ENCODE results near the gene MOGAT2.
"Not testable (repeated sequence)": the region's sequence is repeated elsewhere in the genome, so short reads cannot be mapped to it uniquely, and the experiment has no call there.

The MOGAT2 gene

DNA sequence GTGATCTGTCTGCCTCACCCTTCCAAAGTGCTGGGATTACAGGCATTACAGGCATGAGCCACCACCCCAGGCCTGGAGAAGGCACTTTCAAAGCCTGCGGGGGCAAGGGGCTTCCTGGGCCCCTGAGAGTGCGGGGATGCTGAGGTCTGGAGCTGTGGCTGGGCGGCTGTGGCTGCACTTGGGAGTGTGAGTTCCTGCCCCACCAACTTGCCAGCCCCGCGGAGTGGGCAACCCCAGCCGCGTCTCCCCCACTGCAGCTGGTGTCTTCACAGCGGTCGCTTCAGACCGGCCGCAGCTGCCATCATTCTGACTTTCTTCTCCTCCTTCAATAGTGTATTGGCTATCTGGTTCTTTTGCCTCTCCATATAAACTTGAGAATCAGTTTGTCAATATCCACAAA is 38.1 kb upstream of the MOGAT2 start:
- DNase-seq (ENCODE audit: extremely low read depth, low read depth) = no peak
- no peak for TF ChIP-seq CTCF (IDR thresholded peaks at IDR 0.05; ENCODE audit: low read depth, low read length)

DNA sequence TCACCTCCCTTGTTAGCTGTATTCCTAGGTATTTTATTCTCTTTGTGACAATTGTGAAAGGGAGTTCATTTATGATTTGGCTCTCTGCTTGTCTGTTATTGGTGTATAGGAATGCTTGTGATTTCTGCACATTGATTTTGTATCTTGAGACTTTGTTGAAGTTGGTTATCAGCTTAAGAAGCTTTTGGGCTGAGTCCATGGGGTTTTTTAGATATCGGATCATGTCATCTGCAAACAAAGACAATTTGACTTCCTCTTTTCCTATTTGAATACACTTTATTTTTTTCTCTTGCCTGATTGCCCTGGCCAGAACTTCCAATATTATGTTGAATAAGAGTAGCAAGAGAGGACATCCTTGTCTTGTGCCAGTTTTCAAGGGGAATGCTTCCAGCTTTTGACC is 33.8 kb upstream of the MOGAT2 start:
- DNase-seq (ENCODE audit: extremely low read depth, low read depth) = not testable (repeated sequence)

DNA sequence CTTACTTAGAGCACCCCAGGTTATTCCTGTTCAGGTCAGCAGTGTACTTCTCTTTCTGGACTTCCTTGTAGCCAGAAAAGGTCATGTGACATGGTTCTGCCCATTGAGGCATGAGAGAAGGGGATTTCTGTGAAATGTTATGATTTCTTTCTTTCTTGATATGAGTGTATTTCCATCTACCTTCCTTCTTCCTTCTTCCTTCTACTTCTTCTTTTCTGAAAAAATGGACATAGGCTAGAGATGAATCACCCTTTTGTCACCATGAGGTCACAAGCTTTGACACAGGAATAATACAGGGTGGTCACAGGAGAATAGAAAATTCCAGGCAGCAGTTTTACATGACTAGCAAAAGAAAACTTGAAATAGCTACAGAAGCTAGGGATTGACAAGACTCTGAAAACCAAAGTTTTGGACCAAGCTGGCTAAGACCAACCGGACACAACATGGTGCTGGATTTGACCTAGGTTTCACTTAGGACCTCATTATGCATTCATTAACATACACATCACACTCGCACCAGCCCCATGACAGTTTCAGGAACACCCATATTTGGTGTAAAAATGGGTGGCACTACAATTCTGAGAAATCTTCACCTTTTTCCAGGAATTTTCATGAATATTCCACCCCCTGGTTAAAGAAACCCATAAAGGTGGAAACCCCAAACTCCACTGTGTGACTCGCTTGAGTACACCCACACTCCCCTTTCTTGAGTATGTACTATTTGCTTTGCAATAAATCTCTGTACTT is 27.6 kb upstream of the MOGAT2 start:
- no peak for DNase-seq (ENCODE audit: extremely low read depth, low read depth)
- TF ChIP-seq CTCF (IDR thresholded peaks at IDR 0.05; ENCODE audit: low read depth, low read length) = no peak

DNA sequence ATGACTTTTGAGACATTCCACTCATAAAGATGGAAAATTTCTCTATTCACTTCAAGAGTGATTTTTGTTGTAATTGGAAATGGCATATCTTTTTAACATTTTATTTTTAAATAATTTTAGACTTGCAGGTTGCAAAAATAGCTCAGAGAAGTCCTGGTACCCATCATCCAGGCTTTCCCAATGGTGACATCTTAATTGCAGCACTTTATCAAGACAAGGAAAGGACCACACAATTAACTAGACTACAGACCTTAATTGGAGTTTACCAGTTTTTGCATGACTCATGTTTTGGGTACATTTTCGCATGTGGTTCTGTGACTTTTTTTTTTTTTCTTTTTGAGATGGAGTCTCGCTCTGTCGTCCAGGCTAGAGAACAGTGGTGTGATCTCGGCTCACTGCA is 25.8 kb upstream of the MOGAT2 start:
- TF ChIP-seq CTCF (IDR thresholded peaks at IDR 0.05; ENCODE audit: low read depth, low read length) = no peak
- DNase-seq (ENCODE audit: extremely low read depth, low read depth) = no peak

GRCh38 chr11:75697906-75698581 is 19.6 kb upstream of the MOGAT2 start:
- TF ChIP-seq CTCF (IDR thresholded peaks at IDR 0.05; ENCODE audit: low read depth, low read length) = no peak
- no peak for DNase-seq (ENCODE audit: extremely low read depth, low read depth)

- no peak for DNase-seq (ENCODE audit: extremely low read depth, low read depth)
- no peak for TF ChIP-seq CTCF (IDR thresholded peaks at IDR 0.05; ENCODE audit: low read depth, low read length)
Measured at GRCh38 chr11:75700940-75701339, 16.7 kb upstream of the MOGAT2 start.

- no peak for TF ChIP-seq CTCF (IDR thresholded peaks at IDR 0.05; ENCODE audit: low read depth, low read length)
- DNase-seq (ENCODE audit: extremely low read depth, low read depth) = no peak
Measured at GRCh38 chr11:75703695-75704237, 13.9 kb upstream of the MOGAT2 start.
